Stomach (tissue), 4 donors: ENCODE data around the gene SLC5A10.

Source experiments
- EP300 ChIP-seq: sonication (generic); formaldehyde crosslinking; IDR thresholded peaks from one replicate; pipeline ENCODE4 v1.6.1; 2017; ENCODE audit warnings: antibody characterized with exemption
- POLR2A ChIP-seq, 4 donors: fragments of 450-650 bp; IDR thresholded peaks; one replicate each; pipeline ENCODE4 v1.6.1; 2016; ENCODE audit warnings: antibody characterized with exemption in 4 of 4, control low read depth in 2 of 4, mild to moderate bottlenecking in 1 of 4, moderate library complexity in 1 of 4
- POLR2AphosphoS5 ChIP-seq, 3 donors: sonication (generic); formaldehyde crosslinking; IDR thresholded peaks; one replicate each; pipeline ENCODE4 v1.6.1; 2016; ENCODE audit warnings: antibody characterized with exemption in 3 of 3
- TF ChIP-seq, protein P1 (sequence below), 7 experiments: fragments of 450-650 bp in 4 of 7; fragments of 200-600 bp in 3 of 7; sonication (generic) in 3 of 7; IDR thresholded peaks; one replicate each; pipeline ENCODE4 v1.5.1; 2016 to 2019; ENCODE audit warnings: antibody characterized with exemption in 7 of 7, control low read depth in 2 of 7, mild to moderate bottlenecking in 1 of 7

DNA sequence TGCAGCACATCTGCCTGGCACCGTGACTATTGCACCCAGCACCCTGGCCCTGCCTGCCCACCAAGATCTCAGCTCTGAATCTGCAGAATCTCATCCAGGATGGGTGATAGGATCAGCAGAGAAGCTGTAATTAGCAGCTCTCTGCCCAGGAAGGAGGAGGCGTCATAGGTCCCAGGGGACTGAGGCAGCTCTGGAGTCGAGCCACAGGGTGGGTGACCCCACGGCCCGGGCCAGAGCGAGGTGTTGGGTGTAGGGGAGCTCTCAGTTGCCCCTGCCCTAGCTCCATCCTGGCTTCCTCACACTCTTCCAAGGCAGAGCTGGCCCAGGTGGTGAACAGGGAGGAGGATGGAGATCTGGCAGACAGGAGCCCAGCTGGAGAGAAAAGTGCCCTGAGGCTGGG is 70.8 kb downstream of the SLC5A10 start:
- TF ChIP-seq, protein P1, sequence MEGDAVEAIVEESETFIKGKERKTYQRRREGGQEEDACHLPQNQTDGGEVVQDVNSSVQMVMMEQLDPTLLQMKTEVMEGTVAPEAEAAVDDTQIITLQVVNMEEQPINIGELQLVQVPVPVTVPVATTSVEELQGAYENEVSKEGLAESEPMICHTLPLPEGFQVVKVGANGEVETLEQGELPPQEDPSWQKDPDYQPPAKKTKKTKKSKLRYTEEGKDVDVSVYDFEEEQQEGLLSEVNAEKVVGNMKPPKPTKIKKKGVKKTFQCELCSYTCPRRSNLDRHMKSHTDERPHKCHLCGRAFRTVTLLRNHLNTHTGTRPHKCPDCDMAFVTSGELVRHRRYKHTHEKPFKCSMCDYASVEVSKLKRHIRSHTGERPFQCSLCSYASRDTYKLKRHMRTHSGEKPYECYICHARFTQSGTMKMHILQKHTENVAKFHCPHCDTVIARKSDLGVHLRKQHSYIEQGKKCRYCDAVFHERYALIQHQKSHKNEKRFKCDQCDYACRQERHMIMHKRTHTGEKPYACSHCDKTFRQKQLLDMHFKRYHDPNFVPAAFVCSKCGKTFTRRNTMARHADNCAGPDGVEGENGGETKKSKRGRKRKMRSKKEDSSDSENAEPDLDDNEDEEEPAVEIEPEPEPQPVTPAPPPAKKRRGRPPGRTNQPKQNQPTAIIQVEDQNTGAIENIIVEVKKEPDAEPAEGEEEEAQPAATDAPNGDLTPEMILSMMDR (IDR thresholded peaks at IDR 0.05): no peak
- TF ChIP-seq POLR2A (IDR thresholded peaks at IDR 0.05) (no peak), POLR2AphosphoS5 (IDR thresholded peaks at IDR 0.05) (no peak), EP300 (no peak)
